Embryonic facial prominence (tissue), 1 donor: Measurements from ENCODE around the gene PTPRG.

Experiments
- DNase-seq: peaks from one replicate; pipeline ENCODE4 v3.0.0-alpha.2; 2016; ENCODE audit errors: extremely low spot score

The PTPRG gene

GRCh38 chr3:62183969-62184368 is 622.6 kb downstream of the PTPRG start:
- DNase-seq: no peak

DNA sequence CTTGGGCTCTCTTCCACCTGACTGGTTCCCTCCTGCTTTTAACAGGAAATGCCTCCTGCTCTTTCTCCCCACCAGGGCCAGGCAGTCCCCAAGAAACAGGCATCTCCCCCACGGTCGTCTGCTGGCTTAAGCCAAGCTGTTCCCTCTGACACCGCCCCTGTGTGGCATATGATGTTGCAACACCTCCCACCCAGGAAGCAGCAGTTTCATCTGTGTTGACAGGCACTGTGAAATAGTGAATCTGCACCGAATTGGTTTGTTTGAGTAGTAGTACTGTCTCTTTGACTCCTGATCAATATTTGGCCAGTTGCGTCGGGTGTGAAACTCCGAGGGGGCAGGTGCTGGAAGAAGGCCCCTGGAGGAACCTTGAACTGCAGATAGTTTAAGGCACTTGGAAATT is 623.2 kb downstream of the PTPRG start:
- no peak for DNase-seq

- peak; percentile 16 for DNase-seq
These were observed 625.7 kb downstream of the PTPRG start for GRCh38 chr3:62187022-62187431.

GRCh38 chr3:62188681-62189375 is 627.5 kb downstream of the PTPRG start:
- DNase-seq: peak; percentile 48

DNA sequence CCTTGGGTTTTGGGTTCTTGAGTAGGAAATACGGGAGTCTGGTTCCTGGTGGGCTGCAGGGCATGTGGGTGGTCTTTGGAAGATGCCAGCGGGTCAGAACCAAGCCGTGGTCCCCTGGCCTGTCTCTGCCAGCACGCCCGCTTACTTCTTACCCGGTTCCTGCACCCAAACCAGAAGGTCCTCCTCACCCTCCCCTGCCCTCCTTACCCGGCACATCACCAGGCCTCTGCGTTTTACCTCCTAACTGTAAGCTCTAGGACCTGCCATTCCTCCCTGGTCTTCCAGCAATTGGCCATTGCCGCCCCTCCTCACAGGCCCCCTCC is 628.0 kb downstream of the PTPRG start:
- no peak for DNase-seq

DNA sequence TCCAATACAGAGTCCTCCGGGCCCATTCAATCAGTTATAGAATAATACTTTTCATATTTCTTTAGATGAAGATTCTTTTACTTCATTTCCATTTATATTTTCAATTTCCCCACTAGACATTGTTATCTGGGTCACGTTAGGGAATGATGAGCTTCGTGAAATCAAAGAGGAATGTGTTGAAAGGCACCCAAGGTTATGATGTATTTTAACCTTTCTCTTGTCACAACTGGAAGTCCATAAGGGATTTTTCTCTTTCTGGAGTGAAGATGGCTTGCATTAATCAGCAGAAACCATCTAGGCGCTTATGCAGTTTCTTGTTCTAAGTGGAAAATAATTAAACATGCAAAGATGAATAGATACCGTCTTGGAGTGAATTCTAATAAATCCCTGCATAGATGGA is 631.5 kb downstream of the PTPRG start:
- no peak for DNase-seq

DNA sequence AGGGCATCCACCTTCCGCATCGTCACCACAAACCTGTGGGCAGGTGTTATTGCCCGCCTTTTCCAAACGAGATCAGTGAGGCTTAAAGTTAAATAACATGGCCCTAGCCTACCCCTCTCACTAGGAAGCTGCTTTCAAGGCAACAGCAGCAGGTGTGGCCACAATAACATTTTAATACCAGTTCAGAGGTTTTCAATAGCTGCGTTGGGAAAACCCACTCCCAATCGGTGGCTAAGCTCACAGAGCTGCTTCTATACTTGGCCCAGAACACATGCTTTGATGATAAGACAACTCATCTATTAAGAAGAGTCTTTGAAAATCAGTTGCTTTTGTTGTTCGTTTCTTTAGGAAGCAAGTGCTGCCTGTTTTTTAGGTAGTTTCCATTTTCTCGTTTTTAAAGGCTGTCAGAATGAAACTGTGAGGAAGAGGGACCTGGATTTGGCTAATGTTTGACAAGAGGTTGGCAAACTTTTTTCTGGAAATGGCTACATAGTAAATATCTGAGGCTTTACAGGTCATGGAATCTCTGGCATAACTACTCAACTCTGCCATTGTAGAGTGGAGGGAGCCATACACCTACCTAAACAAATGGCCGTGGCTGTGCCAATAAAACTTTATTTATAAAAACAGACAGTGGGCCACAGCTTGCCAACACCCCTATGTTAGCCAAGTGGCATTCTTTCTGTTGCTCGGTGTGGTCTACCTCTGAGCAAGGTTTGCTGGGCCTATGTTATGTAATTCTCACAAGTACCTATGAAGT is 632.4 kb downstream of the PTPRG start:
- no peak for DNase-seq

DNA sequence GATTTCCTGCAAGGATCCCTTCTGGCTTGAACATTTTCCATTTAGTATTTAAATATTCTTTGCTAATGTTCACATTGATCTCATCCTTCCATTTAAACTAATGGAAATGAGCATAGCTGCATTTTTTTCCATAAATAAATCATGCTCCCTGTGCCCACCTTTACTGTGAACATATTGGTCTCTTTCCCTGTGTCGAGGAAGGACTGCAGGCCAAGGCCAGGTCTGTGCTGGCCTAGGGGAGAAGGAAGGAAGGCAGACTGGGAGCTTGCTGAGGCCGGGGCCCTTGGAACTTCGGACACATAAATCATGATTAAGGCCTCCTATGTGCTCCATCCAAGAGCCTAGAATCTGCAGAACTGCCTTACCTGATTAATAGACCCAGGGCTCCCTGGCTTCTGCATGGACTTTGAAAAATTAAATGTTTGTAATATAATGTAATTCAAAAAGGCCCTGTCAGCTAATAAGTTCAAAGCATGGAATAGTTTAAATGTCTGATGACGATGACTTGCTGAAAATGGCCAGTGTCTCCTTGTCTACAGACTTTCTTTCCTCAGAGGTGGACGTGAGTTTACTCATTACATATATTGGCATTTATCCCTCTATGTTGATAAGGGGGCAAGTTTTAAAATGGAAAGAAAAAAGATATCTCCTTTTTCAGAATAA is 636.1 kb downstream of the PTPRG start:
- DNase-seq: no peak

- no peak for DNase-seq
These were observed 637.8 kb downstream of the PTPRG start for GRCh38 chr3:62199126-62199525.

DNA sequence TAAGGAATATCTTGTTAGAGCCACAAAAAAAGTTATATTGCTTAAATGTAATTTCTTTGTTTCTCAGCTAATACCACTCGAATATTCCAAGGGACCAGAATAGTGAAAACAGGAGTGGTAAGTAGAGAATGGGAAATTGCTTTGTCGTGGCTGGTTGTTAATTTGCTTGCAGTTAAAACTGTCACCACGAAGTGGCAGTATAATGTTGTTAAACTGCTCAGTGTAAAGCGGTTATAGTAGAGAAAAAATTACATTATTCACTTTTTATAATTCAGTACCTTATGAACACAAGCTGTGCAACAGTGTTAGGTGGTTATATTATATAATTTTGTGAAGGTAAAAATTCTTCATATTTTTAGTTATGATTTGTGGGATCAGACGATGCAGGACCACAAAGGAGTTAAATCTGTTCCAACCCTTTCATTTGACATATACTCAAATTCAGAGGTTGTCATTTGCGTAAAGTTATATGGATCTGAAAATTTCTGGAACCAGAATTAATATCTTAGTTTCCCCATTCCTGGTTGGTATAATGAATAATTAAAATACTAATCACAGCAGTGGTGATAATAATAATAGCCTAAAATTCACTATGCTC is 640.2 kb downstream of the PTPRG start:
- DNase-seq: no peak

DNA sequence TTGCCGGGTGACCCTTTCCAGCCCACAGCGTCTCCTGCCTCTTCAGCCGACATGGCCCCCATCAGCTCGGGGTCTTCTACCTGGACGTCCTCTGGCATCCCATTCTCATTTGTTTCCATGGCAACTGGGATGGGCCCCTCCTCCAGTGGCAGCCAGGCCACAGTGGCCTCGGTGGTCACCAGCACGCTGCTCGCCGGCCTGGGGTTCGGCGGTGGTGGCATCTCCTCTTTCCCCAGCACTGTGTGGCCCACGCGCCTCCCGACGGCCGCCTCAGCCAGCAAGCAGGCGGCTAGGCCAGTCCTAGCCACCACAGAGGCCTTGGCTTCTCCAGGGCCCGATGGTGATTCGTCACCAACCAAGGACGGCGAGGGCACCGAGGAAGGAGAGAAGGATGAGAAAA is 641.8 kb downstream of the PTPRG start:
- no peak for DNase-seq

- DNase-seq: no peak
These were observed 642.2 kb downstream of the PTPRG start for GRCh38 chr3:62203561-62203960.

DNA sequence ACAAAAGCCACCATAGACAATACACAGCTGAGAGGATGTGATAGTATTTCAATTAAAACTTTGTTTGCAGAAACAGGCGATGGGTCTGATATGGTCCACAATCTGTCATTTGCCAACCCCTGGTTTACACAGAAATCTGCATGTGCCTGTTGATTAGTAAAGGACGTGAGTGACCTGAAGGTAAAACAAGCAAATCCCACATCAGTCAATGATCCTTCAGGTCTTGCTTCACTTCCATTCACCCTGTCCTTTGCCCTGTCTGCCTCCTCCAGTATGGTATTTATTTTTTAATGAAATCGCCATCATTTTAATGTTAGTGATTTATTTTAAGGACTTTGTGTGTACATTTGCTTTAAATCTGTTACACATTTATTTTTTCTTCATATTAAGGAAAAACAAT is 645.8 kb downstream of the PTPRG start:
- DNase-seq: no peak

DNA sequence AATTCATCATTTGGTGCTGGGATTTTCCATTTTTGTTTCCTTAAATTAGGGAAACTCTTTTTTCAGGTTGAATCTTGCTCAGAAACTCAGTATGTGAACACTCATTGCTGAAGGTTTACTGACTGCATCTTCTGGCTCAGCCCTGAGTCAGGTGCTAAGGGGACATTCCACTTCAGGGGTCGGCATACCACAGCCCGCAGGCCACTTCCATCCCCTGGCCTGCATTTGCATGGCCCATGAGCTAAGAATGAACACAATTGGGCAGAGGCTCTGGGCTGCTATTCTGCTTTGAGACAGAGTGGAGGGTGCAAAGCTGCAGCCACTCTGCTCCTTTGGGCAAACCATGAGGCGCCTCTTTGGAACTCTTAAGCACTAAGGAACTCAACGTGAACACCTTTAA is 647.0 kb downstream of the PTPRG start:
- DNase-seq: no peak

GRCh38 chr3:62209101-62209500 is 647.7 kb downstream of the PTPRG start:
- DNase-seq: no peak

GRCh38 chr3:62210011-62210410 is 648.6 kb downstream of the PTPRG start:
- no peak for DNase-seq

- no peak for DNase-seq
These were observed 650.5 kb downstream of the PTPRG start for GRCh38 chr3:62211675-62212429.

DNA sequence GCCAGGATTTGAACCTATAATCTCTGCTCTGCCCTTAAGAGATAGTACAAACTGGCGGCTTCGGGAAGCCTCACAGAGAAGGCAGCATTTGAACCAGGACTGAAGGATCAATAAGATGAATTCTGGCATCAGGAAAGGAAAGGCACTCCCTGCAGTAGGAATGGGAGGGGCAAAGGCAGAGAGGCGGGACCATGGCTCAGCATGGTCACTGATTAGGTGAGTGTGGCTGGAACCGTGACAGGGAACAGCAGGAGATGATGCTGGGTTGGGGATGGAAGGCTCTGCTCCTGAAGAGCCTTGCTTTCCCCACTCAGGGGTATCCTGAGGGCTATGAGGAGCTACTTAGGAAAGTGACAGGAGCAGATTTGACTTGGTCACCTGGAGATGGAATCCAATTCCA is 653.5 kb downstream of the PTPRG start:
- no peak for DNase-seq

- no peak for DNase-seq
These were observed 659.2 kb downstream of the PTPRG start for GRCh38 chr3:62220616-62221015.

GRCh38 chr3:62225051-62225450 is 663.7 kb downstream of the PTPRG start:
- no peak for DNase-seq

DNA sequence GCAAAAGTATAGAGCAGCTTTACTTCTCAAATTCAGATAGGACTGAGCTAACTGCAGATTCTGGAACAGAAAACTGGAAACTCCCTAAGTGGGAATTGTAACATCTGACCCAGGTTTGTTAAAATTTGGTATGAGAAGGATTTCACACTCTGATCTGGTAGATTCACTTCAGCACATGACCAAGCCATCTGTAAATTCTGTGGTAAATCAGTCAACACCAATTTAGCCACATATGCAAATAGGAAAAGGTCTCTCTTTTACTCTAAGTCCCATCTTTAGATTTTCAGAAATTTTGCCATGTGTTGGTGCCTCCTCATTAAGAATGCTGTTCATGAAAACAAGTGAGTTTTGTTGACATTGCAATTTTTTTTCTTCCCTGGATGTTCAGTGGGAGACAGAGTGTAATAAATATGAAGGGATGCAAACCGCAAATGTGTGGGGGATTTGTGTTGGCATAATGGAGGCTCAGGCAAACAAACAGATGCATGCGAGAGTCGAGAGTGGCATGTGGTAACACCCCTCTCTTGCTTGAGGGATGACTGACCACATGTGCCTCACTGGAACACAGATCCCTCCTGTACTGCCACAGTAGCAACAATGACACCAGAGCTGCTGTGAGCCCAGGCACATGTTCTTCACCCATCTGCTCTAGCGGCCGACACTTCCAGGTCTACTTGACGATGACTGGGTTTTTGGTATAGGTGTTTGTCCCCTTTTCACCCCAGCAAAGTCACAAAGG is 665.4 kb downstream of the PTPRG start:
- DNase-seq: no peak
